Vagina (tissue), 2 donors: ENCODE data around the gene IQGAP2. TPM values are rescaled to one million over a fixed set of nuclear protein-coding genes. Genes with fewer than 3 reads are reported as not detected.

Experiments
- DNase-seq, 2 donors: peaks; one replicate each; pipeline ENCODE4 v3.0.0-alpha.2; 2017; ENCODE audit errors: extremely low spot score in 2 of 2
- H3K27ac ChIP-seq: fragments of 200-600 bp; sonication (generic); one replicate; pipeline ENCODE4 v1.5.1; 2019
- H3K27me3 ChIP-seq: fragments of 200-600 bp; sonication (generic); one replicate; pipeline ENCODE4 v1.5.1; 2019
- H3K36me3 ChIP-seq, 2 donors: fragments of 200-600 bp; sonication (generic); one replicate each; pipeline ENCODE4 v1.5.1; 2017 to 2019
- H3K4me1 ChIP-seq: fragments of 200-600 bp; sonication (generic); one replicate; pipeline ENCODE4 v1.5.1; 2019
- H3K4me3 ChIP-seq, 2 donors: fragments of 200-600 bp; sonication (generic); 1 replicate in 1 of 2; 2 replicates in 1 of 2; pipeline ENCODE4 v1.5.1; 2016 to 2019
- H3K9me3 ChIP-seq: fragments of 200-600 bp; sonication (generic); one replicate; pipeline ENCODE4 v1.5.1; 2019
- POLR2A ChIP-seq, 2 donors: fragments of 450-650 bp; IDR thresholded peaks; one replicate each; pipeline ENCODE4 v1.6.1; 2017; ENCODE audit warnings: antibody characterized with exemption in 2 of 2, mild to moderate bottlenecking in 2 of 2, moderate library complexity in 2 of 2
- POLR2AphosphoS5 ChIP-seq, 2 donors: sonication (generic); formaldehyde crosslinking; IDR thresholded peaks; one replicate each; pipeline ENCODE4 v1.9.0; 2017; ENCODE audit warnings: antibody characterized with exemption in 2 of 2, mild to moderate bottlenecking in 2 of 2, low read depth in 1 of 2; ENCODE audit not compliant: insufficient read depth in 1 of 2
- intact Hi-C: fragments of 100-400 bp; cut with DNase I; formaldehyde crosslinking; loops from one replicate; pipeline ENCODE4 v1.15.1; 2023
- total RNA-seq: library from RNA; depleted of rRNA; stranded (reverse); fragments of >200 nt; gene quantifications from one replicate; pipeline ENCODE4 v1.2.3, GENCODE V29; 2016
- TF ChIP-seq, protein P1 (sequence below), 3 experiments: fragments of 450-650 bp in 2 of 3; fragments of 200-600 bp in 1 of 3; sonication (generic) in 1 of 3; IDR thresholded peaks; one replicate each; pipeline ENCODE4 v1.5.1; 2017 to 2019; ENCODE audit warnings: antibody characterized with exemption in 3 of 3, mild to moderate bottlenecking in 2 of 3, moderate library complexity in 2 of 3

Gene IQGAP2
- total RNA-seq, 1 donor from 2014 or later = 8.6 TPM

DNA sequence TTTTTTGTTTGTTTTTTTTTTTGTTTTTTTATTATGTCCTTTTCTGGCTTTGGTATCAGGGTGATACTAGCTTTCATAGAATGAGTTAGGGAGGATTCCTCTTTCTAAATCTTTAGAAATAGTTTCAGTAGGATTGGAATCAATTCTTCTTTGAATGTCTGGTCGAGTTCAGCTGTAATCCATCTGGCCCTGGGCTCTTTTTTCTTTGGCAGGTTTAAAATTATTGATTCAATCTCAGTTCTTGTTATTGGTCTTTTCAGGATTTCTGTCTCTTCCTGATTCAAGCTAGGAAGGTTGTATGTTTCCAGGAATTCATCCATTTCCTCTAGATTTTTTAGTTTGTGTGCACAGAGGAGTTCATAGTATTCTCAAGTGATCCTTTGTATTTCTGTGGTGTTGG lies 34.9 kb downstream of the IQGAP2 start:
- TF ChIP-seq POLR2A (IDR thresholded peaks at IDR 0.05) (no peak), POLR2AphosphoS5 (IDR thresholded peaks at IDR 0.05; ENCODE audit: insufficient read depth in 1 of 2, low read depth in 1 of 2) (no peak)
- TF ChIP-seq, protein P1, sequence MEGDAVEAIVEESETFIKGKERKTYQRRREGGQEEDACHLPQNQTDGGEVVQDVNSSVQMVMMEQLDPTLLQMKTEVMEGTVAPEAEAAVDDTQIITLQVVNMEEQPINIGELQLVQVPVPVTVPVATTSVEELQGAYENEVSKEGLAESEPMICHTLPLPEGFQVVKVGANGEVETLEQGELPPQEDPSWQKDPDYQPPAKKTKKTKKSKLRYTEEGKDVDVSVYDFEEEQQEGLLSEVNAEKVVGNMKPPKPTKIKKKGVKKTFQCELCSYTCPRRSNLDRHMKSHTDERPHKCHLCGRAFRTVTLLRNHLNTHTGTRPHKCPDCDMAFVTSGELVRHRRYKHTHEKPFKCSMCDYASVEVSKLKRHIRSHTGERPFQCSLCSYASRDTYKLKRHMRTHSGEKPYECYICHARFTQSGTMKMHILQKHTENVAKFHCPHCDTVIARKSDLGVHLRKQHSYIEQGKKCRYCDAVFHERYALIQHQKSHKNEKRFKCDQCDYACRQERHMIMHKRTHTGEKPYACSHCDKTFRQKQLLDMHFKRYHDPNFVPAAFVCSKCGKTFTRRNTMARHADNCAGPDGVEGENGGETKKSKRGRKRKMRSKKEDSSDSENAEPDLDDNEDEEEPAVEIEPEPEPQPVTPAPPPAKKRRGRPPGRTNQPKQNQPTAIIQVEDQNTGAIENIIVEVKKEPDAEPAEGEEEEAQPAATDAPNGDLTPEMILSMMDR (IDR thresholded peaks at IDR 0.05) = no peak
- Histone ChIP-seq H3K4me1 (no peaks in the 10 kb centered on the region), H3K9me3 (no peaks in the 10 kb centered on the region), H3K27me3 (no peaks in the 10 kb centered on the region), H3K4me3 (no peak overlapping the region), H3K36me3 (no peaks in the 10 kb centered on the region), H3K27ac (no peak overlapping the region)
- intact Hi-C loops = loop anchor here (10.0 kb wide), 1 partner anchor 1127 kb away; no protein-coding TSS in a partner anchor
- no peak for DNase-seq

DNA sequence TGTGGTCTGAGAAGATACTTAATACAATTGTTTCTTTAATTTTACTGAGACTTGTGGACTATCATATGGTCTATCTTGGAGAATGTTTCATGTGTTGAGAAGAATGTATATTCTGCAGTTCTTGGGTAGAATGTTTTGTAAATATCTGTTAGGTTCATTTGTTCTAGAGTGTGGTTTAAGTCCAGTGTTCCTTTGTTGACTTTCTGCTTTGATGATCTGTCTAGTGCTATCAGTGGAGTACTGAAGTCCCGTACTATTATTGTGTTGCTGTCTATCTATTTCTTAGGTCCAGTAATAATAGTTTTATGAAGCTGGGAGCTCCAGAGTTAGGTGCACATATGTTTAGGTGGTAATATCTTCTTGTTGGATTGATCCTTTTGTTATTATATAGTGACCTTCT lies 36.1 kb downstream of the IQGAP2 start:
- intact Hi-C loops = loop anchor here (10.0 kb wide), 1 partner anchor 1126 kb away; no protein-coding TSS in a partner anchor
- Histone ChIP-seq H3K27ac (no peak overlapping the region), H3K9me3 (no peaks in the 10 kb centered on the region), H3K4me3 (no peak overlapping the region), H3K4me1 (no peaks in the 10 kb centered on the region), H3K36me3 (no peaks in the 10 kb centered on the region), H3K27me3 (no peaks in the 10 kb centered on the region)
- DNase-seq = no peak
- TF ChIP-seq POLR2A (IDR thresholded peaks at IDR 0.05) (no peak), POLR2AphosphoS5 (IDR thresholded peaks at IDR 0.05; ENCODE audit: insufficient read depth in 1 of 2, low read depth in 1 of 2) (no peak)
- TF ChIP-seq, protein P1 (IDR thresholded peaks at IDR 0.05) = no peak

DNA sequence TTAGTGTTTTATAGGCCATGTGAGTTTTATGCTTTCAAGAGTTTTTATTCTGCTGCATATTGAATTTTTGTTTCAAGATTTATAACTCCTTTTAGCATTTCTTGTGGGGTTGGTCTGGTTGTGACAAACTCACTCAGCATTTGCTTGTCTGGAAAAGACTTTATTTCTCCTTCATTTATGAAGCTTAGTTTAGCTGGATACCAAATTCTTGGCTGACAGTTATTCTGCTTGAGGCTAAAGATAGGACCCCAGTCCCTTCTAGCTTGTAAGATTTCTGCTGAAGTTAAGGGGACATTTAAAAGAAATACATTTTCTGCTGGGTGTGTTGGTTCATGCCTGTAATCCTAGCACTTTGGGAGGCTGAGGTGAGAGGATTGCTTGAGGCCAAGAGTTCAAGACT lies 36.8 kb downstream of the IQGAP2 start:
- Histone ChIP-seq H3K4me1 (no peaks in the 10 kb centered on the region), H3K27ac (no peak overlapping the region), H3K9me3 (no peaks in the 10 kb centered on the region), H3K36me3 (no peaks in the 10 kb centered on the region), H3K4me3 (no peak overlapping the region), H3K27me3 (no peaks in the 10 kb centered on the region)
- TF ChIP-seq POLR2A (IDR thresholded peaks at IDR 0.05) (no peak), POLR2AphosphoS5 (IDR thresholded peaks at IDR 0.05; ENCODE audit: insufficient read depth in 1 of 2, low read depth in 1 of 2) (no peak)
- TF ChIP-seq, protein P1 (IDR thresholded peaks at IDR 0.05) = no peak
- no peak for DNase-seq
- intact Hi-C loops = loop anchor here (10.0 kb wide), 1 partner anchor 1125 kb away; no protein-coding TSS in a partner anchor

DNA sequence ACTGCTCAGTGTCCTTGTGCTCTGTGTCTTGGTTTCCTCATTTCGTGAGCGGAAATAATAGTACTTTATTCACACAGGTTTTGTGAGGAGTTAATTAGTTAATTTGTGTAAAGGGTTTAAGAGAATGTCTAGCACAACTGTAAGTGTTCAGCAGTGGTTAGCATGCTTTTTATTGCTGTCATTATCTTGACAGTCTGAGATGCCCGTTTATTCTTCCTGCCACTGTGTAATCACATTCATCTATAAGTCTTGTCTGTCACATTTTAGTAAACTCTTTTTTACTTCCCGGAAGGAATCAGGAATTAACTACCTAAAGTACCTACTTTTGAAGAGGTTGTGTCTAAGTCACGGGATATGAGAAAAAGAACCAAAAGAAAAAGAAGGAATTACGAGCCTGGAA lies 38.0 kb downstream of the IQGAP2 start:
- Histone ChIP-seq H3K4me3 (no peak overlapping the region), H3K36me3 (no peaks in the 10 kb centered on the region), H3K27me3 (no peaks in the 10 kb centered on the region), H3K4me1 (no peaks in the 10 kb centered on the region), H3K9me3 (no peaks in the 10 kb centered on the region), H3K27ac (no peak overlapping the region)
- DNase-seq = no peak
- TF ChIP-seq POLR2AphosphoS5 (IDR thresholded peaks at IDR 0.05; ENCODE audit: insufficient read depth in 1 of 2, low read depth in 1 of 2) (no peak), POLR2A (IDR thresholded peaks at IDR 0.05) (no peak)
- TF ChIP-seq, protein P1 (IDR thresholded peaks at IDR 0.05) = no peak
- intact Hi-C loops = no loop called here

DNA sequence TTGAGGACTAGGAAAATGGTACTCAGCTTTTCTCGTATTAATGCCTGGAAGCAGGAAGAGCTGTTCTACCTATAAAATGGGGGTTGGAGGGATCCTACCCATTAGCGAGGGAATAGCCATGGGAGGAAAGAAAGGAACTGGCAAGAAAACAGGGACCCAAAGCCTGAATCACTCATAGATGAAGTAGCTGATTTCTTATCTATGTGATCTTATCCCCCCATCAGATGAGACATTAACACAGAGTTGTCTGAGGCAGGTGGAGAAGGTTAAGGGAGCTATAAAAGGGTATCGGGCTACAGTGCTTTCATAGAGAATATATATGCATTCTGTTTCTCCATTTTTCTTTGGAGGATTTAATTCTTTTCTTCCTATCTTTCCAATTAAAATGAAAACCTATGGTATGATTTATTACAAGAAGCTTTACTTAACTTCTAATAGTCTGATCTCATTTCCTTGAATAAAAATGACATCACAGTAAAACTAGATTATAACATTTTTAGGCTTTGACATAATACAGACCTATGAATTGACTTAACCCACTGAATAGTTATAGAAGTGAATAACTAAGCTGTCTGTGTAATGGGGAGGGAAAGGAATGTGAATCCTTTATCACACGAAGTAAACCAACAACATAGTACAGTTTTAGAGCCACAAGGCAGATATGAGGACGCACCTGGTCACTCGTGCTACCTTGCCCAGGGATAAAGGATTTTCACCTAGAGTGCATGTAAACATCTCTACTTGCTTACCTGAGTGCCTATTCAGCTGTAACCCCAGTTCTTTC lies 39.0 kb downstream of the IQGAP2 start:
- intact Hi-C loops = no loop called here
- H3K27ac ChIP-seq = no peak overlapping the region
- H3K4me3 ChIP-seq = no peak overlapping the region
- H3K27me3 ChIP-seq = no peaks in the 10 kb centered on the region
- no peak for DNase-seq
- no peak for TF ChIP-seq POLR2A (IDR thresholded peaks at IDR 0.05)
- TF ChIP-seq, protein P1 (IDR thresholded peaks at IDR 0.05) = no peak
- no peak for TF ChIP-seq POLR2AphosphoS5 (IDR thresholded peaks at IDR 0.05; ENCODE audit: insufficient read depth in 1 of 2, low read depth in 1 of 2)
- H3K4me1 ChIP-seq = no peaks in the 10 kb centered on the region
- H3K9me3 ChIP-seq = no peaks in the 10 kb centered on the region
- H3K36me3 ChIP-seq = no peaks in the 10 kb centered on the region
